Epidermal melanocyte (primary cell): Measurements from ENCODE around the gene PPFIA4.
A peak's percentile ranks its signal among the peaks of the same experiment; 100 is the strongest.
"Not testable (repeated sequence)": the region's sequence is repeated elsewhere in the genome, so short reads cannot be mapped to it uniquely, and the experiment has no call there.

Experiments used
- DNase-seq: peaks from one replicate; pipeline ENCODE4 v3.0.0; 2011; ENCODE audit warnings: low spot score; ENCODE audit not compliant: insufficient read length

The PPFIA4 gene

DNA sequence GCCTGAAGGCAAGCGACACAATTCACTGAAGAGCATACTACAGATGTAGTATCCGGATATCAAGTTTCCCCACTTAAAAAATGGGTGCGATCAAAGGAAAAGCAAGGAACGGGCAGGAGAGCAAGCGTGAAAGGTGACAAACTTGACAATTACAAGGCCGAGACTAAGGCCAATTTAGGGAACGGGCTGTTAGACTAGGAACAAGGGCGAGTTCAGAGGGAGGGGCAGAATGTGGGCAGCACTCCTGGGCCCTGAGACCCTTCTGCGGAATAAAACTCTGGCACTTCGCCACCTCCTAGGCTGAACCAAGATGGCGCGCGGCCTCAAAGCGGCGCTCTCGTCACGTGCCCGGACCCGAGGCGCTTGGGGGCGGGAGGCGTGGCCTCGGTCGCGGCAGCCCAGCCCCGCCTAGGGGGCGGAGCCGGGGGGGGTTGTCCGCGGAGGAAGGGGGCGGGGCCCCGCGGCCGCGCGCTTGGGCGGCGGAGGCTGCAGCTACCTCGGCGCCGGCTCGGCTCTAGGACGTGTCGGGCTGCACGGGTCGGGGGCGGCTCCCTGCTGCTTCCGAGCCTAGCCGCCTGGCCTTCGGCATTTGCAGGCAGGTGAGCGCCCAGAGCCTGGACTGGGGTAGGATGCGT is at the start of gene PPFIA4:
Gene PPFIA4 (plus strand): TSS at position 461 of the 635 bp plus-strand sequence. CDS start 12,518 bp downstream, outside the sequence.
- DNase-seq: peak; percentile 86

DNA sequence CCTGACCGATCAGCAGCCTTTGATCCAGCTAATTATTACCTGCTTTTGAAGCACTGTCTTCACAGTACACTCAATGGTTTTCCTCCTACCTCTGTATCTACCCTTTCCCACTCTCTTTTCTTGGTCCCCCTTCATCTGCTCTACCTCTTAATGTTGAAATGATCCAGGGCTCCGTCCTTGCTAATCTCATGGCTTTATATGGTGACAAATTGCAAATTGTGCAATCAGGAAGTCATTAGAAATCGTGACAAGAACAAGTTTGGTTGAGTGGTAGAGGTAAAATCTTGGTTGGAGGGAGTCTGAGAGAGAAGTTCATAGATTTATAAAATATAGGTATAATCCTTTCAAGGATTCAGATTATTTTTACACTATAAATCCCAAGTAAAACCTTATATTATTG is 49.7 kb upstream of the PPFIA4 start:
- DNase-seq: no peak

- no peak for DNase-seq
These were observed 46.8 kb upstream of the PPFIA4 start for GRCh38 chr1:202979459-202979858.

DNA sequence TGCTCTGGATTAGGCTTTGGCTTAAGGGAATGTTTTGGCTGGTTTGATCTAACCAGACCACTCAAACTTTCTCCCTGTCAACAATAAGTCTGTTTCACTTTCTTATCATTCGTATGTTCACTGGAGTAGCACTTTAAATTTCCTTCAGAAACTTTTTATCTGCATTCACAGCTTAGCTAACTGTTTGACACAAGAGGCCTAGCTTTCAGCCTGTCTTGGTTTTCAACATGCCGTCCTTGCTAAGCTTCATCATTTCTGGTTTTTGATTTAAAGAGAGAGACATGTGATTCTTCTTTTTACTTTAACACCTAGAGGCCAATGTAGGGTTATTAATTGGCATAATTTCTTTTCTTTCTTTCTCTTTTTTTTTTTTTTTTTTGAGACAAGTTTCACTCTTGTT is 44.4 kb upstream of the PPFIA4 start:
- no peak for DNase-seq

GRCh38 chr1:202982715-202983430 is 43.4 kb upstream of the PPFIA4 start:
- no peak for DNase-seq

GRCh38 chr1:202986120-202986519 is 40.2 kb upstream of the PPFIA4 start:
- not testable (repeated sequence) for DNase-seq

DNA sequence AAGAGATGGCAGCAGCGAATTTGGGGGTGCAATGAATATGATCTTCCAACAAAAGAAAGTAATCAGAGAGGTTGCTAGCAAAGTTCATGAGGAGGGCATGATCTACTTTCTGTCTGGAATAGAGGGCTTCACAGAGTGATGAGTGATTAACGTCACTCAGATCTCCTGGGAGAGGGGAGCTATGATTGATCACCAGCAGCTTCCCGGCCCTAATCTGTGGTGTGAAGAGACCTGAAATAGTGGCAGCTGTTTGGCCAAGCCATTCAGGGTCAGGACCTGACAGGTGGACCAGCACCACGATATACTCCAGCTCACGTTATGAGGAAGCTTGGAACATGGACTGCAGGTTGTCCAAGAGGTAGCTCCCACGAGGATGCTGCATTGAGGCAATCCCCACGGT is 39.0 kb upstream of the PPFIA4 start:
- DNase-seq: no peak

DNA sequence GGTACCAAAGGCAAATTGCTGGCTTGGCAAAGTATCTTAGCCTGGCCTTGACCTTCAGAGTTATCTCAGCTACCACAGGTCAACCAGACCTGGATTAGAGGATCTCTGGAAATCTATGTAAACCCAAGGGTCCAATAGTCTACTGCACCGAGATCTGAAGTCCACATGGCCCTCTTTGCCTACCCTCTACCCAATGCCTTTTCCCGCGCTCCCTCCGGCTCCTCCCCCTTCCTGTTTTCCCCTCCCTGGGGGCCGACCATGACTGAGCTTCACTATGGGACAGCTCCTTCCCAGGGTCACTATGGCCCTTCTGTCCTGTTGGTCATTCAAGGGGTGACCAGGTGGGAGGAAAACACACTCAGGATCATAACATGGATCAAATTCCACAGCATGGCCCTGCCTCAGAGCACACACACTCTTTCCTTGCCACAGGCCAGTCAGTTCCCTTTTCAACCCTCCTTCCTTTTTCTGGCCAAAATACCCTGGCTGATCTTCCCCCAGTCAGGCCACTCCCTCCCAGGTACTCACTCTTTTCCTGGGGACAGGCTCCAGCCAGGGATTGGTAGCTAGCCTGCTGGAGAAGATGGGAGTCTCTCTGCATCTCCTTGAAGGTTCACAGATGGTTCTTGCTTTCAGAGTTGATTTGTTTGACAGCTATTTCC is 38.2 kb upstream of the PPFIA4 start:
- DNase-seq: no peak

DNA sequence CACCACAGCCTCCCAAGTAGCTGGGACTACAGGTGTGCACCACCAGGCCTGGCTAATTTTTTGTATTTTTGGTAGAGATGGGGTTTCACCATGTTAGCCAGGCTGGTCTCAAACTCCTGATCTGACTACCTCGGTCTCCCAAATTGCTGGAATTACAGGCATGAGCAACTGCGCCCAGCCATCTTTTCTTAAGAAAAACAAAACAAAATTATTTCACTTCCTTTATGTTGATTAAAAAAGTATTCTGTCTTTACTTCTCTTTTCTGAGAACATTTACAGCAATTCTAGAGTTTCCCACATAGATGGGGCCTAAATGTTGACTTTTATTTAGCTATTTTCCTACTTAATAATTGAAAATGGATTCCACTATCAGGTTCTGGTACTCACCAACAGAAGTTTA is 36.4 kb upstream of the PPFIA4 start:
- no peak for DNase-seq

DNA sequence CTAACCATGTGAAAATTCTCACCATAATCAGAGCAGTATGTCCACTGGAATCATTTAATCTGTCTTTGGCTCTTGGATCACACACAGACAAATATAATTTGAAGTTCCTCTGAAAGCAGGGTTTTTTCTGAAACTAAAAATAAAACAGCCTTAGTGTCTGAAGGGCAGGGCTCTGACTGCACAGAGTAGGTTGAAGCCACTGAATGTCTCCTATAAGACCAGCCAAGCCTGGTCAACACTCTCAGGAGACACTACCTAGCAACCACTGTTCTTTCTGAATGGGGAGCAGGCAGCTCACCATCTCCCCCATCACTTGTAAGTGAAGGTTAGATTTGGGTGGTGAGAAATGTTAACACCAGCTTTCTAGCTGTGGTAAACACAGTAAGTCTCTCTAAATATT is 35.2 kb upstream of the PPFIA4 start:
- no peak for DNase-seq

- no peak for DNase-seq
These were observed 31.5 kb upstream of the PPFIA4 start for GRCh38 chr1:202994756-202995155.

DNA sequence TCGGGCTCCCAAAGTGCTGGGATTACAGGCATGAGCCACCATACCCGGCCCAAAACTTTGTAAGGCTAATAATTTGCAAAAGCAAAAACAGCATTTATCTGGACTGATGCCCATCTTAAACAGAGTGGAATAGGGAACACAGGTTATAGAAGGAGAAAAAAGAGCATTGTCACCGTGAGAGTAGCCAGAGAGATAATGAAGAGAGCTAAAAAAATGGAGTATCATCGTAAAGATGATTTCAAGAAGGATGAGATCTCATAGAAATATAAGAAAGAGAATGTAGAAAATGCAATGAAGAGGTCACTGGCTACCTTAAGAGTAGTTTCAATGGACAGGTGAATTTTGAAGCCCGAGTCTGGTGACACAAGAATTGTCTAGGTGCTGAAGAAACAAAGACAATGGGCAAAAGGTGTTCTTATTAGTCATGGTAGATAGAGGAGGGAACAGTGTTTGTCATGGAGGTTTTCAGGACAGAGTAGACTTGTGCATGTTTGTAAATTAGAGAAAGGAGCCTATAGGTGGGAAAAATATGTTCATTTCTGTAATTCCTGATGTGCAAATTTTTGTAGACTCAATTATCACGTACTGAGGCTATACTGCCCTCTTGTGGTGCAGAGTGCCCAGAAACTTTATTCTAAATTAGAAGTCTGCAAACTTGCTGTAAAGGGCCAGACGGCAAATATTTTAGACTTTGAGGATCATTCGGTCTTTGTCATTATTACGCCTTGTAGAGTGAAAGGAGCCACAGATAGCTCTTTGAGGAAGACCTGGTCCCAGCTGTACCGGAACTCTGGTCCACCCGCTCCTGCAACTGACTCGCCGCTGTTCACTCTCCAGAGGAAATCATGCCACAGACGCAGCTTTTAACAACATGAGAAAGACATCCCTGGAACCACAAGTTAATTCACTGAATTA is 27.2 kb upstream of the PPFIA4 start:
- peak; percentile 24 for DNase-seq

DNA sequence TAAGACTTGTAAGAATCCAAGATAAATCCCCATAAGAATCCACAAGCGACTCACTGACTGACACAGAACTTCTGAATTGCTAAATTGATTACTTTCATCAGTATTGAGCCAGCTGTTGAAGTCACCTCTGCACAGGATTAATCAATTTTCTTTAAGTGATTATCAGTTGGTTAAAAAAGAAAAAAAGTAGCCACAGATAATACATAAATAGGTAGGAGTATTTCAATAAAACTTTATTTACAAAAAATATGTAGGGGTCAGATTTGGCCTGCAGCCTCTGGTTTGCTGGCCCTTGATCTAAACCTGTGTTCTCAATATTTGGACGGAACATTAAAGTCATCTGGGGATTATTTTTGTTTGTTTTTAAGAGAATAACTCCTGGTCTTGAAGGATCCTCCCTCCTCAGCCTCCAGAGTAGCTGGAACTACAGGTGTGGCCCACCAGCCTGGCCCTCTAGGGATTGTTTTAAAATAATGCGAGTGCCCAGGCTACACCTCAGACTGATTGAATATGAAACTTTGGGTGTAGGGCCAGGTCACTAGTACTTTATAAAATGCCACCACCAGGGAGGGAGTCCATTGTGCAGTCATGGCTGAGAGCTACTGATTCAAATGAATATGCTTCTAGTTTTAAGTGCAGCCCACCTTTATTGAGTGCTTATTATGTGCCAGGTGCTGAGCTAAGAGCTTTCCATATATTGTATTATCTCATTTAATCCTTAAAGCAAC is 25.9 kb upstream of the PPFIA4 start:
- no peak for DNase-seq

DNA sequence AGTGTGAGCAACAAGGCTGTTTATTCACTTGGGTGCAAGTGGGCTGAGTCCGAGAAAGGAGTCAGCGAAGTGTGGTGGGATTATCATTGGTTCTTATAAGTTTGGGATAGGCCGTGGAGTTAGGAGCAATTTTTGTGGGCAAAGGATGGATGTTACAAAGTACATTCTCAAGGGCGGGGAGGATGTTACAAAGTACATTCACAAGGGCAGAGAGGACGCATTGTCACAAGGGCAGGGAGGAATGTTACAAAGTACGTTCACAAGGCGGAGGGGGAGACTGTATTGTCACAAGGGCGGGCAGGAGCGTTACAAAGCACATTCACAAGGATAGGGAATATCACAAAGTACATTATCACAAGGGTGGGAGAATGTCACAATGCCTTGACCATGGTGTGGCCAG is 24.3 kb upstream of the PPFIA4 start:
- DNase-seq: no peak

DNA sequence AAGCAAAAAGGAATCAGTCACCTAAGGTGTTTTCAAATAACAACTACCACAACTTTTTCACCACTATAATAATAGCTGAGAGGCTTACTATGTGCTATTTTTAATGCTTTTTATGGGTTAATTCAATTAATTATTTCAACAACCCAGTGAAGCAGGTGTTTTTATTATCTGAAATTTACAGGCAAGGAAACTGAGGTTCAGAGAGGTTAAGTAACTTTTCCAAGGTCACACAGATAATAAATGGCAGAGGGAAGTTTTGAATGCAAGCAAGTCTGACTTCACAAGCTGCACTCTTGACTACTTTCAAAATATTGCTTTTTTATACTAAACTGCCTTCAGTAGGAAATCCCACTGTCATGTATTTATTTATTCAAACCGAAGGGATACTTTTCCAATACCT is 23.3 kb upstream of the PPFIA4 start:
- DNase-seq: no peak

DNA sequence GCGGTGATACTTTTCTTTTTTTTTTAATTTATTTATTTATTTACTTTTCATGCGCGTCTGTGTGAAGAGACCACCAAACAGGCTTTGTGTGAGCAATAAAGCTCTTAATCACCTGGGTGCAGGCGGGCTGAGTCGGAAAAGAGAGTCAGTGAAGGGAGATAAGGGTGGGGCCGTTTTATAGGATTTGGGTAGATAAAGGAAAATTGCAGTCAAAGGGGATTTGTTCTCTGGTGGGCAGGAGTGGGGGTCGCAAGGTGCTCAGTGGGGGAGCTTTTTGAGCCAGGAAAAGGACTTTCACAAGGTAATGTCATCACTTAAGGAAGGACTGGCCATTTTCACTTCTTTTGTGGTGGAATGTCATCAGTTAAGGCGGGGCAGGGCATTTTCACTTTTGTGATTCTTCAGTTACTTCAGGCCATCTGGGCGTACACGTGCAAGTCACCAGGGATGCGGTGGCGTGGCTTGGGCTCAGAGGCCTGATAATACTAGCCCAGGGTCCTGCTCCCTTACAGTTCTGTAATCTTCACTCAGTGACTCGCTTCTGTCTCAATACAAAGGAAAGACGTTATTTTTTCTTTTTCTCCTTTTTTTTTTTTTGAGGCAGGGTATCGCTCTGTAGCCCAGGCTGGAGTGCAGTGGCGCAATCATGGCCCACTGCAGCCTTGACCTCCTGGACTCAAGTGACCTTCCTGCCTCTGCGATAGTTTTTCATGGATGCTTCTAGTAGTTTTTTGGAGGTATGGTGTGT is 20.7 kb upstream of the PPFIA4 start:
- not testable (repeated sequence) for DNase-seq

DNA sequence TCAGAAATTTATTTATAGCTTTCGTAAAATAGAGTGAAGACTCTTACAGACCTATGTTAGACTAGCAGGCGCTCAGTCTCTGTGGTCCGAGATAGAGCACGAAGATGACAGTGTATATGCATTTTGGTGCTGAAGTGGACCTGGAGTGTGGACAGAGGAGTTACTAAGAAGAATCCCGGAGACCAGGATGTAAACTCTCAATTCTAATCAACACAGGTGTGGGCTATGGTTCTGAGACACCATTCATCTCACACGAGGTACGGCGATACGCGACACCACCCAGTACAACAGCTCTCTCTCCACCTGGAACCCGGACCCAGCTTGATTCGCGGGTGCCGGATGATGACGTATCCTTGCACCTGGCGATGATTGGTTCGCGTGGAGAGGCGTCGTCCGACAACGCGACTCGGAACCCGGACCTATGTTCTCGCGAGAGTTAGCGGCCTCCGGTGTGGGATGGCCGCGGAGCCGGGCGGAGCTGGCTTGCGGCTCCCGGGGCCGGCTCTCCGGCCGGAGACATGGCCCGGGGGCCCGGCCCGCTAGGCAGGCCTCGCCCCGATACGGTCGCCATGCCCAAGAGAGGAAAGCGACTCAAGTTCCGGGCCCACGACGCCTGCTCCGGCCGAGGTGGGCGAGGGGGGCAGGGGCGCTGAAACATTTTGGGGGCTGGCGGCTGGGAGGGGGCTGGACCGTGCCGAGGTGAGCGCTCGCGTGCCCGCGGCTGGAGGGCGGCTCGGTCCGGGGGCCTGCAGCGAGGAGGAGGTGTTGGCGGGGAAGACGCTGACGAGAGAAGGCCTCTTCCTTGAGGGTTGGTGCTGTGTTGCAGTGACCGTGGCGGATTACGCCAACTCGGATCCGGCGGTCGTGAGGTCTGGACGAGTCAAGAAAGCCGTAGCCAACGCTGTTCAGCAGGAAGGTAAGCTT is 19.1 kb upstream of the PPFIA4 start, which contains the start of gene TMEM183A:
Gene TMEM183A (plus strand): TSS at position 427 of the 924 bp plus-strand sequence. CDS start 92 bp downstream, at position 519.
- peak; percentile 66 for DNase-seq

- no peak for DNase-seq
These were observed 17.1 kb upstream of the PPFIA4 start for GRCh38 chr1:203009185-203009584.

- DNase-seq: no peak
These were observed 14.7 kb upstream of the PPFIA4 start for GRCh38 chr1:203011582-203011981.
